HG03025 (cell line): ENCODE data around the gene PPFIBP2.

Experiments
- ATAC-seq: cut with Tn5 transposase; IDR thresholded peaks from one replicate; pipeline ENCODE4 v1.9.1; 2021; ENCODE audit warnings: mild to moderate bottlenecking, moderate library complexity; ENCODE audit not compliant: unreplicated experiment, low FRiP score

The PPFIBP2 gene

GRCh38 chr11:7523416-7524210 lies 9.8 kb downstream of the PPFIBP2 start:
- no peak for ATAC-seq

DNA sequence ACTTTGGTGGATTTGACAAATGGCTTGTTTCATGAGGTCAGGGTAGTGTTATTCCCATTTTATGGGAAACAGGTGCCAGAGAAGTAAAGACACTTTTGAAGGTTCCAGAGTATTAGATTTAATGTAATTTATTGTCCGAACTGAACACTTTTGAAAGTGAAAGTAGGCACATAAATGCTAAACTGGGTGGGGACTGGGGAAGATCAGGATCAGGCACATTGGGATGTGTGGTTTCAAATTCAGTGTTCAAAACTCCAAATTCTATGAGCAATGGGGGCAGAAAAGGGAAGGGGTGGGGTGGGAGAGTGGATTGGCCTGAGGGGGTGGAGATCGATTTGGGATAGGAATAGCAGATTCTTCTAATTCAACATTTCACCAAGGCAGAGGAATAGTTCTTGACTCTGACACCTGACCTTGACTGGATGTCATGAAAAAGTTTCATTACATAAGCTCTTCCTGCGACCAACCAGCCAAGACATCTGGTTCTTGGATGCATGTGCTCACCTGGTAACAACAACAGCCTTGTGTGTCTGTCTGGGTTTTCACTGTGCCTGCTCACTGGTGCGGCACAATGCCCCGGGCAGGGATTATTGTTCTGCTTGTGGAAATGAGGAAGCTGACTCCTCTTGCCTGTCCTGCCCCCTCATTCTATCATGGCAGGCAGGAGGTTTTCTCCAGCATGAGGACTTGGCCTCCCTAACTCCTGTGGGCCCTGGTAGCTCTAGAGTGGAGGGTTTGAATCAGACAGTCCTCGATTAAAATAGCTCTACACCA lies 10.8 kb downstream of the PPFIBP2 start:
- ATAC-seq, result no peak

GRCh38 chr11:7525424-7525823 lies 11.6 kb downstream of the PPFIBP2 start:
- ATAC-seq, result no peak

DNA sequence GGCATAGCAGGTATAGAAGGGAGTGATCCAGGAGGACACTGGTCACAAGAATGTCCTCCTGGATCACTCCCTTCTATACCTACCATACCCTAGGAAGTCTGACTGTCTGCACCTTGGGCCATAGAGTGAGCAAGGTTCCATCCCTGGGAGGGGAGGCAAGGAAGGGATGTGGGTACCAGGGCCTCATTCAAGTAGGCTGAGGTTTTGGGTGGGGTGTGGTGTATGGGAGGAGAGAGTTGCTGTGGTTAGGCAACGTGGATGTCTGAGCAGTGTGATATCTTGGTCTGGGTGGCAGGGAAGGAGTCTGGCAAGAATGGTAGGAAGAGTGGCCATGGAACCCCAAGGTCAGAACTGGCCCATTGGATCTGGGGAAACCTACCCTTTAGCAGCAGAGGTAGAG lies 13.2 kb downstream of the PPFIBP2 start:
- ATAC-seq, result no peak

DNA sequence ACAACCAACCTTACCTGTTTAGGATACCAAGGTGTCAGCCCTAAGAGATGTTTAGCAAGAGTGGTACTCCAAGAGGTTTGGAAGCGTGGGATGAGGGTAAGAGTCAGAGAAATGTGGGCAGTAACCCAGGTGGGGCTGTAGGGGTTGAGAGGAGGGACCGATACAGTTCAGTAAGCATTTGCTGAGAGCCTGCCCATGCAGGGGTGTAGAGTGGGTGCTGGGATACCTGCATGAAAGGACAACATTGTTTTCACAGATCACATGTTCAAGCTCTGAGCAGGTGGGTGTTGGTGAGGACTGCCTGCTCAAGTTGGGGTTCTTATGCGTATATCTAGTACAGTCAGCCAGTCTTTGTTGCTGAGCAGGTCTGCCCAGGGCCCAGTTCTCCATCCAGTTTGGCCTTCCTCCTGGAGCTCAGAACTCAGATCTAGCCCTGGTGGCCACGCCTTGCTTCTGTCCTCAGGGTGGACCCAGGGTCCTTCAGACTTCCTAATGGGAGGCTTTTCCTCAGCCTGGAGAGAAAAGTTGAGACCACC lies 14.8 kb downstream of the PPFIBP2 start:
- ATAC-seq, result no peak

DNA sequence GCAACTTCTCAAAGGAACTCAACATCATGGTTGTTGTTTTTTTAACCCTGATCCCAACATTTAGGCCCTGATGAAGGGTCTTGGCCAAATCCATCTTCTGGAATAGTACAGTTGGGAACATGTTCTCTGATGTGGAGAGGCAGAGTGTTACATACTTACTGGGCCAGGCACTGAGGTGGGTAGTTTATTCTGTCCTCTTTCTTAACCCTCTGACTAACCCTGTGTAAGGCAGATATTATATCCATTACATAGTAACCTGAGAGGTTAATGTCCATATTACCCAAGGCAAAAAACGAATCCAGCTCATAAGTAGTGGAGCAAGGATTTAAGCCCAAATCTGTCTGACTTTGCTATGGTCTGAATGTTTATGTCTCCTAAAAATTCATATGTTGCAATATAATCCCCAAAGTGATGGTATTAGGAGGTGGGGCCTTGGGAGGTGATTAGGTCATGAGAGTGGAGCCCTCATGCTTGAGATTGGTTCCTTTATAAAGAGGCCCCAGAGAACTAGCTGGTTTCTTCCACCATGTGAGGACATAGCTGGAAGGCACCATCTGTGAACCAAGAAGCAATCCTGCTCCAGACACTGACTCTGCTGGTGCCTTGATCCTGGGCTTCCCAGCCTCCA lies 16.3 kb downstream of the PPFIBP2 start:
- ATAC-seq, result no peak

DNA sequence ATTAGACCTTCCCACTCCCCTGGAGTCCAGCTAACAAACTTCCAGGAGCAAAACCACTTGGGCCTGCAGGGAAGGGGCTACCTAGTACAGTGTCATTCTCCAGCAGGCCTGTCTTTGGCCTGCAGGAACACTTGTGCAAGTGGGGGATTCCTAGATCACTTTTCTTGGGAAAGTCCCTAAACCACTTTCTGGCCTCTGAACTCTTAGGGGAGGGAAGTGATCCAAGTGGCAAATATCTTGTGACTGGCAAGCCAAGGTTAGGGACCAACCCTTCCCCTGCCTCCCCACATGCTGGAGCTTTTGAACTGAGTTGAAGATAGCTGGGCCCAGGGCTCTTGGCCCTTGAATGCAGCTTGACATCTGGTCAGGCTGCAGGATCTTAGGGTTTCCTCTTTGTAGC lies 17.2 kb downstream of the PPFIBP2 start:
- ATAC-seq, result no peak

GRCh38 chr11:7532405-7533145 lies 18.8 kb downstream of the PPFIBP2 start:
- ATAC-seq, result no peak

DNA sequence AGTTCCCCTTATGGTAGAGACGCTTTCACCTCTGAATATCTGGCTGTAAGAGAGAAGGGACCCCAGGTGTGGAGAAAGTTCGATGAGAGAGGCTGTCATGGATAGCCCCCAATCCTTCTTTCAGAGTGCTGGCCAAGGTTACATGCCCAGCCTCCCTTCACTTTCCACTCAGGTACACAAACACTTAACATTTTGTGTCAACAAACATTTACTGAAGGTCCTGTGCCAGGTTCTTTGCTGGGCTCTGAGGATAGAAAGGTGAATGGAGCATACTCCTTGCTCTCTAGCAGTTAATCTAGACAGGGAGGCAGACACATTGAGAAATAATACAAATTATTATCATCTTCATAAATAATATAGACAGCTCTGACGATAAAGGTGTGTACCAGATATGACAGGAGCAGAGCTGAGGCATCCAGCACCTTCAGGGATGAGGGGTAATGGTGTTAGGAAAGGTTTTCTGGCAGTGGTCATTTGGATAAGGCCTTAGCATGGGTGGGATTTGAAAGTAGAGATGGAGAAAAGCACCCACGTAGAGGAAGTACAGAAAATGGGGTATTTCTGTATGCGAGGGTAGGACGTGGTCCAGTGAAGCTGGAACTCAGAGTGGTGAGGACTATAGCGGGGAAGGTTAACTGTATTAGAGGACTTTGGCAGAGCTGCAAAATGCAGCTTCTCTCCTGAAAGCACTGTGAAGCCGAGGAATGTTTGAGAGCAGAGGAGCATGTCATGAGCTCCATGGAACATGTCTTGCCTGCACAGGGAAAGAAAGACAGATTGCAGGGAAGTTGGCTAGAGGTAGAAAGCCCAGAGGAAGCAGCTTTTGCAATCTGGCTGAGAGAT lies 19.6 kb downstream of the PPFIBP2 start:
- peak; percentile 18 for ATAC-seq

DNA sequence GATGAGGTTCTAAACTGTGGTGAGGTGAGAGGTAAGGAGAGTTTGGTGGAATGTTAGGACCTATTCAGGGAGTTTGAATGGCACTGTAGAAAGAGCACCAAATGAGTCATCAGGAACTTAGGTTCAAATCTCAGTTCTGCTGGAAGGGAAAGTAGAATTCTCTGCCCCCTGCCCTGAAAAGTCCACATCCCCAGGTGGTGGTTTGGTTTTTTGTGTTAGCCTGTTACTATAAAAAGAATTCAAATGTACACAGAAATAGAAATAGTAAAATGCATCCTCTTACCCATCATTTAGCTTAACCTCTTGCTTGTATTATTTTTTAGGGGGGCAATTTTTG lies 20.2 kb downstream of the PPFIBP2 start:
- peak; percentile 46 for ATAC-seq

DNA sequence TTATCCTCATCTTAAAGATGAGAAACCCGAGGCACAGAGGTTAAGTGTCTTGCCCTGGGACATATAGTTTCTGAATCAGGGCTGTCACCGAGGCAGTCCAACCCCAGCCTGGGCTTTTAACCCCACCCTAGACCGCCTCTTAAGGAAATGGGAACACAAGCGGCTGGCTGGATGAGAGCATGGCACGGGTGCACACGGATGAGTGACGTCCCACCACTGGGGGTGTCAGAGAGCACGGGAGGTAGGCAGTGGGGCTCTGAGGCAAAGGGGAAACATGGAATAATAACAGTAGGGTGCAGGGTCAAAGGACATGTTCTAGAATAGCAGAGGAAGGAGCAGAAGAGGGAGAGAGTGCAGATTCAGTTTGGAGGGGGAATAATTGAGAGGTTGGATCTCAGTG lies 22.3 kb downstream of the PPFIBP2 start:
- no peak for ATAC-seq

- no peak for ATAC-seq
Observed at GRCh38 chr11:7537265-7537664, 23.5 kb downstream of the PPFIBP2 start.

DNA sequence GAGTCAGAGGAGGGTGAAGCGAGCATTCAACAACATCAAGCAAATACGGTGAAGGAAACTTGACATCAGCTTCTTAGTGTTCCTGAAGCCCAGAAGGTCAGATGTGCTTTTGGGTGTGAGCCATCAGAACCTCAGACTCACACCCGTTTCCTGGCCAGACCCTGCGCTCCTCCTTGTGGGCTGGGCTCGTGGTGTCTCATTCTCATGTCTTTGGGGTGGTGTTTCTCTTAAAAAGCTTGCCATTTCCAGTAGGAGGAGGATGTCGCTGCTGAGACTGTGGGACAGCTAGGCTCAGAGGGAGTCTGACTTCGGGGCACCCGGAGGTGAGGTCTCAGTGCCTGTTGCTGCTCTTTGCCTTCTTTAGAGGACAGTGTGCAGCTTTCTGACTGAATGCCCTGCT lies 24.2 kb downstream of the PPFIBP2 start:
- ATAC-seq, result no peak

- ATAC-seq, result no peak
Observed at GRCh38 chr11:7538466-7539454, 25.0 kb downstream of the PPFIBP2 start.

GRCh38 chr11:7540830-7541555 lies 27.2 kb downstream of the PPFIBP2 start:
- ATAC-seq, result no peak

- ATAC-seq, result no peak
Observed at GRCh38 chr11:7543302-7543701, 29.5 kb downstream of the PPFIBP2 start.

GRCh38 chr11:7544021-7544420 lies 30.2 kb downstream of the PPFIBP2 start:
- no peak for ATAC-seq

- ATAC-seq, result no peak
Observed at GRCh38 chr11:7545611-7546010, 31.8 kb downstream of the PPFIBP2 start.
